ENCODE results near the gene RTEL1.

GRCh38 chr20:63651942-63652191 is 6.2 kb upstream of the RTEL1 start:
- no peak for TF ChIP-seq CTCF (IDR thresholded peaks at IDR 0.05)
- TF ChIP-seq SIN3A (IDR thresholded peaks at IDR 0.05; ENCODE audit: borderline replicate concordance, insufficient read depth, low read depth, low read length), result no peak
- no peak for TF ChIP-seq POLR2AphosphoS5 (IDR thresholded peaks at IDR 0.05; ENCODE audit: low read depth, low read length)

Data from Panc1 (cell line).